GM19463 (cell line): ENCODE measurements around the gene ZSCAN29.
"Not testable (repeated sequence)": the region's sequence is repeated elsewhere in the genome, so short reads cannot be mapped to it uniquely, and the experiment has no call there.

Source experiments
- ATAC-seq: cut with Tn5 transposase; IDR thresholded peaks from one replicate; pipeline ENCODE4 v1.9.1; 2021; ENCODE audit warnings: mild to moderate bottlenecking, moderate library complexity; ENCODE audit not compliant: unreplicated experiment

The ZSCAN29 gene

GRCh38 chr15:43370975-43371974 is at the start of gene ZSCAN29, which contains the start of gene TUBGCP4:
Gene ZSCAN29 (minus strand): TSS chr15:43371043. CDS start chr15:43369913, 1,130 bp downstream.
Gene TUBGCP4 (plus strand): TSS chr15:43371101. CDS start chr15:43371355, 254 bp downstream.
- peak; percentile 87 for ATAC-seq

DNA sequence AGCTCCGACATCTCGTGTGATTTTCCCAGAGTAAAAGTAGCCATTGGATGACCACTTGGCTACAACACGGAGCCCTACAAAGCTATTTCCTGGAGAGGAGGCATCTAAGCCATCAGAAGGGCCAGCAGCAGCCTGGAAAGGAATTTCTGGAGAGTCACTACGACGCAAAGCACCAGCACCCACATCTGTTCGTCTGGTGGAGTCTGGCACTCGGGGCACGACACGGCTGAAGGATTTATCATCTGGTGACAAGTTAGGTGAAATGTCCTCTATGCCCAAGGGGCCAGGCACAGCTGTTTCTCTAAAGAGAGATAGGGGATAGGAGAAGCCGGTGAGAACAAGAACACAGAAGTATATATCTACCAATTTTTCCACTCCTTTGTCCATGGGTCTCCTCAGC is 49.6 kb upstream of the ZSCAN29 start:
- no peak for ATAC-seq

DNA sequence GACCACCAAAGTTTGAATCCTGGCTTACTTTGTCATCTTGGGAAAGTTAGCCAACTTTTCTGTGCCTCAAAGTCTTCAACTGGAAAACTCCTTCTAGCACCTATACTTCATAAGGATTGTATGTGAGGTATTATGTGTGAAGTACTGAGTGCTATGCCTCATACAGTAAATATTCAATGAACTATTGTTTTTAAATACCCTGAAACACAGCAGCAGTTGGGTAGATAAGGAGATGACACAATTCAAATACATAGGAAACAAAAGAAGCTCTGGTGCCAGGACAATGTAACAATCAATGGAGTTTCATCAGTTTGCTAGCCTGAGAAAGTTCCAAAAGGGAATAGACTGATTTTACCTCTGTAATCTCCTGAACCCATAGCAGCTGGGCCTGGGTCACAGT is 43.4 kb upstream of the ZSCAN29 start:
- no peak for ATAC-seq

- ATAC-seq, result no peak
These were observed 41.3 kb upstream of the ZSCAN29 start for GRCh38 chr15:43412096-43412495.

DNA sequence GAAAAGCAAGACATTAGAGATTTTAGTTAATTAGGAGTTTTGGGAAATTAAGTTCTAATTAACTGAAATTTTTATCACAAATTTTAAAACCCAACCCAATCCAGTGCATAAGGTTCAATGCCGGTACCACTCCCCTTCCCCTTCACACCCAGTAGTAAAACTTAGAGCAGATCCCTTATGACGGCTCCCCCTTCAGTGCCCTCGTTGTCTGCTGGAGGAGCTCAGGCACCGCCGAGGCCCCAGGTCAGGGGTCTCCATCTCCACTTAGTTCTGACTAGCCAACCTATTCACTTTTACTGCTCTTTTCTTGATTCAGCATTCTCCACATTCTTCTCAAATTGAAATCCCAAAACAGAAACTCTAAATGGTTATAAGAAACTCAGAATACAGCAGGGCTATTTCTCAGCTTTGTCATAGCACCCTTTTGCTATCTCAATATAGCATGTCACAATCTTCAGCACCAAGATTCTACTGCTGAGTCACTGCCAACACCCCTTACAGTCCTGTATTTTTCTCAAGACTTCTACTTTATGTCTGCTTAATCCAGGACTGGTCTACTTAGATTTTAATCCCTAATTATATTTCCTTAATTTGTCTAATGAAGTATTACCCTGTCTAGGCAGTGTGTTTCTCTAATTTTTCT is 39.9 kb upstream of the ZSCAN29 start:
- ATAC-seq, result no peak

- ATAC-seq, result no peak
These were observed 37.9 kb upstream of the ZSCAN29 start for GRCh38 chr15:43408789-43409188.

DNA sequence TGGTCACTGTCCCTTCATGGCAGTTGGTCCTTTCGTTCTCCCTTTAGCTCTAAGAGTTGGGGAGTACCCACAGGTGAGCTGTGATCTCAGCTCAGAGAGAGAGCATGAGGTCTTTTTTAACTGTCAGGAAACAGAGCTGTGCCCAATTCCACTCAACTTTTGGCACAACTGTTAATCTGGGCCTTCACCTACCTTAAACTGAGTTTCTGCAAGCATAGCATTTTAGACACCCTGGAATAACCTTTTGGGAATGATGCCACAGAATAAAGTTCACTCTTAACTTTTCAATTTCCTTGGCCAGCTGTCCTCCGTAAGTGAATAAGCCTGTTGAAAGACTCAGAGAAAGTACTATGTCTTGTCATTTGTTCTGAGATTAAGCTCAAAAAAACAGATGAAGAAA is 36.0 kb upstream of the ZSCAN29 start:
- ATAC-seq, result no peak

- no peak for ATAC-seq
These were observed 35.3 kb upstream of the ZSCAN29 start for GRCh38 chr15:43406189-43406588.

- no peak for ATAC-seq
These were observed 33.3 kb upstream of the ZSCAN29 start for GRCh38 chr15:43404130-43404529.

DNA sequence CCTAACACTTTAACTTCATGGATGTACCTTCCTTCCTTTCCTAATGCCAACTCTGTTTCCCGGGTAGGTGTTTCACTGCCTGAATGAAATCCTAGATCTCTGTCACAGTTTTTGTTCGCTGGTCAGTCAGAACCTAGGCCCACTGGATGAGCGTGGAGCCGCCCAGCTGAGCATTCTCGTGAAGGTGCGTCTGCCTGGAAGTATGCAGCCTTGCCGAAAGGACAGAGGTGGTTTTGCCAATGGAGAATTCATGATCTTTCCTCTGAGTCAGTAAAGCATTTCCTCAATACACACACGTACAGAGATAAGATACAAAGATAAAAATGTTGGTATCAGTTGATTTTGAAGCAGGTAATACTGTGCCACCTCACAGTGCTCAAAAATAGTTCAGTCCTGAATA is 32.8 kb upstream of the ZSCAN29 start:
- no peak for ATAC-seq

GRCh38 chr15:43402255-43402654 is 31.4 kb upstream of the ZSCAN29 start:
- no peak for ATAC-seq

DNA sequence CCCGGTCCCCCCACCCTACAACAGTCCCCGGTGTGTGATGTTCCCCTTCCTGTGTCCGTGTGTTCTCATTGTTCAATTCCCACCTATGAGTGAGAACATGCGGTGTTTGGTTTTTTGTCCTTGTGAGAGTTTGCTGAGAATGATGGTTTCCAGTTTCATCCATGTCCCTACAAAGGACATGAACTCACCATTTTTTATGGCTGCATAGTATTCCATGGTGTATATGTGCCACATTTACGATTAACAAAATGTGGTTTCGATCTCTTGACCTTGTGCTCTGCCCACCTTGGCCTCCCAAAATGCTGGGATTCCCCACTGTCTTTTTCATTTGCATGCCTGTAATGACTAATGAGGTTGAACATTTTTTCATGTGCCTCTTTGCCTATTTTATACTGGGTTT is 22.7 kb upstream of the ZSCAN29 start:
- ATAC-seq, result not testable (repeated sequence)

DNA sequence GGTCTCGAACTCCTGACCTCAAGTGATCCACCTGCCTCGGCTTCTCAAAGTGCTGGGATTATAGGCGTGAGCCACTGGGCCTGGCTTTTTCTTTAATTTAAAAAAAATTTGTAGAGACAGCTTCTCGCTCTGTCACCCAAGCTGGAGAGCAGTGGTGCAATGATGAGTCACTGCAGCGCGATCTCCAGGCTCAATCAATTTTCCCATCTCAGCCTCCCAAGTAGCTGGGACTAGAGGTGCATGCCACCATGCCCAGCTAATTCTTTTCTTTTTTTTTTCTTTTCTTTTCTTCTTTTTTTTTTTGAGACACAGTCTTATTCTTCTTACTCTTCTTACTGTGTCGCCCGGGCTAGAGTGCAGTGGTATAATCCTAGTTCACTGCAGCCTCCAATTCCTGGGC is 19.9 kb upstream of the ZSCAN29 start:
- ATAC-seq, result no peak

GRCh38 chr15:43383070-43383469 is 12.2 kb upstream of the ZSCAN29 start:
- ATAC-seq, result no peak

DNA sequence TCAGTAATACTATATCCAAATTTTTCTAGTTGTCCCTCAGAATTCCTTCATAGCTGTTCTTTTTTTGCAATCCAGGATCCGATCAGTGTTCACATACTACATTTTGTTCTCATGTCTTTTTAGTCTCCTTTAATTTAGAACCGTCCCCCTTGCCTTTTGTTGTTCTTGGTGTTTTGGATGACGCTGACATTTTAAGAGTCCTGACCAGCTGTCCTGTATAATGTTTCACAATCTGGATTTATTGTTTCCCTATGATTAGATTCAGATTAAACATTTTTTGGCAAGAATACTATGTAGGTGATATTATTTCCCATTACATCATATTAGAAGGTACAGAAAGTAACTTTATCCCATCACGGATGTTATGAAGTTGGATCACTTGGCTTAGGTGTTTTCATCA is 11.5 kb upstream of the ZSCAN29 start:
- no peak for ATAC-seq

GRCh38 chr15:43378601-43379000 is 7.8 kb upstream of the ZSCAN29 start:
- no peak for ATAC-seq

DNA sequence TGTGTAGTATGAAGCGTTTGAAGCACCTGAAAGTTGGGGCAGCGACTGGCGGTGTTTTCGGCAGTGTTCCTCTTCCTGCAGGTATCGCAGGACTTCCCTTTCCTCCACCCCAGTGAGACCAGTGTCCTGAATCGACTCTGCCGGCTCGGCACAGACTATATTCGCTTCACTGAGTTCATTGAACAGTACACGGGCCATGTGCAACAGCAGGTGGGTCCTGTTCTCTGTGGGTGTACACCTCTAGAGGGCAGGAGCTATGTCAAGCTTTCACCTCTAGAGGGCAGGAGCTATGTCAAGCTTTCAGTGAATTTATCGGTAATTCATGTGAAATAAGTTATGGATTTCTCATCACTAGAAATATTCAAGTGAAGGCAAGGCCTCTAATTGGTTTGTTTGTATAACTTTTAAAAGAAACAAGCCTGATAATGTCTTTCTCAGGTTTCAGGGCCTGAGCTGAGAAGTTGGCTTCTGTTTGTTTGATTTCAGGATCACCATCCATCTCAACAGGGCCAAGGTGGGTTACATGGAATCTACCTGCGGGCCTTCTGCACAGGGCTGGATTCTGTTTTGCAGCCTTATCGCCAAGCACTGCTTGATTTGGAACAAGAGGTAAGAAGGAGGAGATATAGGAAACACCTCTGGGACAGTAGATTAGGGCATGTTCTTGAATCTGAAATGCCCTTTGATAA is 5.3 kb upstream of the ZSCAN29 start:
- ATAC-seq, result peak; percentile 51

- peak; percentile 39 for ATAC-seq
These were observed 401 bp downstream of the ZSCAN29 start for GRCh38 chr15:43370310-43370974.

GRCh38 chr15:43361313-43361903 is 9.4 kb downstream of the ZSCAN29 start:
- ATAC-seq, result no peak

GRCh38 chr15:43360821-43361220 is 10.0 kb downstream of the ZSCAN29 start:
- ATAC-seq, result no peak
